ENCODE measurements around the gene EXOC6B.

EXOC6B gene

GRCh38 chr2:72129681-72130340, 696.0 kb downstream of the EXOC6B start:
- DNase-seq = no peak

- no peak for DNase-seq
Measured at GRCh38 chr2:72128843-72129227, 697.0 kb downstream of the EXOC6B start.

- DNase-seq = no peak
Measured at GRCh38 chr2:72128059-72128842, 697.6 kb downstream of the EXOC6B start.

GRCh38 chr2:72127401-72128058, 698.3 kb downstream of the EXOC6B start:
- no peak for DNase-seq

GRCh38 chr2:72126186-72127100, 699.4 kb downstream of the EXOC6B start:
- no peak for DNase-seq

Data from activated CD4-positive, alpha-beta T cell treated with anti-CD3 and anti-CD28 coated beads for 1 hour (primary cell).